Fibroblast of pulmonary artery (primary cell): ENCODE data around the gene CCDC183.

Experiments
- DNase-seq: peaks from one replicate; pipeline ENCODE4 v3.0.0-alpha.2; 2010; ENCODE audit warnings: low read depth
- H3K4me3 ChIP-seq: replicated peaks from 2 replicates; pipeline ENCODE4 v1.5.1; 2011; ENCODE audit warnings: low read depth, mild to moderate bottlenecking, control low read depth, low read length, moderate library complexity
- TF ChIP-seq, protein P1 (sequence below): IDR thresholded peaks from 2 replicates; pipeline ENCODE4 v1.5.1; 2011; ENCODE audit warnings: mild to moderate bottlenecking, control low read depth, low read length, inconsistent platforms; ENCODE audit errors: missing control alignments

CCDC183 gene

DNA sequence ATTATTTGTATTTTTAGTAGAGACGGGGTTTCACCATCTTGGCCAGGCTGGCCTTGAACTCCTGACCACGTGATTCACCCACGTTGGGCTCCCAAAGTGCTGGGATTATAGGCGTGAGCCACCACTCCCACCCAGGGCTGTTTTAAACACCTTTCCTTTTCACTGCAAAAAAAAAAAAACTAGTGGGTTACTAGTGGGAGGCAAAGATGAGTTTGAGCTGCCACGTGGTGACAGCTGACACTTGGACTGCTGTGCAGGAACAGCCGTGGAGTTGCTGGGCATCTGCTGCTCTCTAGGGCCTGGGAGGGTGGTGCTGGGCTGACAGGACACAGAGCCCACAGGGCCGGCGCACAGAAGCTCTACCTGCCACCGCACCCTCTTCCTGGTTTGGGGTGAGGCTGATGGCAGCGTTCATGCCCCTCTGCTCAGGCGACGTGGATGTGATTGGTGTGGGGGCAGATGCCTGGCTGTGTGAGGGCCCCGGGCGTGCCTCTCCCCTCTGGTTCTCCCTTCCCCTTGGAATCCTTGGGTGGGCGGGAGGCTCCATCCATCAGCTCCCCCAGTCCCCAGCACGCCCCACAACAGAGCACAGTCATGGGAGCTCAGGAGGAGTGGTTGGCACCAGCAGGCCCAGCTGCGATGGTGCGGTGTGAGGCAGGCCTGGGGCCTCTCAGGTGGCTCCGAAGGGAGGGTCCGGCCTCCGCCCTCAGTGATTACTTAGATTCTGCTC lies 28.5 kb downstream of the CCDC183 start:
- TF ChIP-seq, protein P1, sequence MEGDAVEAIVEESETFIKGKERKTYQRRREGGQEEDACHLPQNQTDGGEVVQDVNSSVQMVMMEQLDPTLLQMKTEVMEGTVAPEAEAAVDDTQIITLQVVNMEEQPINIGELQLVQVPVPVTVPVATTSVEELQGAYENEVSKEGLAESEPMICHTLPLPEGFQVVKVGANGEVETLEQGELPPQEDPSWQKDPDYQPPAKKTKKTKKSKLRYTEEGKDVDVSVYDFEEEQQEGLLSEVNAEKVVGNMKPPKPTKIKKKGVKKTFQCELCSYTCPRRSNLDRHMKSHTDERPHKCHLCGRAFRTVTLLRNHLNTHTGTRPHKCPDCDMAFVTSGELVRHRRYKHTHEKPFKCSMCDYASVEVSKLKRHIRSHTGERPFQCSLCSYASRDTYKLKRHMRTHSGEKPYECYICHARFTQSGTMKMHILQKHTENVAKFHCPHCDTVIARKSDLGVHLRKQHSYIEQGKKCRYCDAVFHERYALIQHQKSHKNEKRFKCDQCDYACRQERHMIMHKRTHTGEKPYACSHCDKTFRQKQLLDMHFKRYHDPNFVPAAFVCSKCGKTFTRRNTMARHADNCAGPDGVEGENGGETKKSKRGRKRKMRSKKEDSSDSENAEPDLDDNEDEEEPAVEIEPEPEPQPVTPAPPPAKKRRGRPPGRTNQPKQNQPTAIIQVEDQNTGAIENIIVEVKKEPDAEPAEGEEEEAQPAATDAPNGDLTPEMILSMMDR = no peak
- DNase-seq = no peak

DNA sequence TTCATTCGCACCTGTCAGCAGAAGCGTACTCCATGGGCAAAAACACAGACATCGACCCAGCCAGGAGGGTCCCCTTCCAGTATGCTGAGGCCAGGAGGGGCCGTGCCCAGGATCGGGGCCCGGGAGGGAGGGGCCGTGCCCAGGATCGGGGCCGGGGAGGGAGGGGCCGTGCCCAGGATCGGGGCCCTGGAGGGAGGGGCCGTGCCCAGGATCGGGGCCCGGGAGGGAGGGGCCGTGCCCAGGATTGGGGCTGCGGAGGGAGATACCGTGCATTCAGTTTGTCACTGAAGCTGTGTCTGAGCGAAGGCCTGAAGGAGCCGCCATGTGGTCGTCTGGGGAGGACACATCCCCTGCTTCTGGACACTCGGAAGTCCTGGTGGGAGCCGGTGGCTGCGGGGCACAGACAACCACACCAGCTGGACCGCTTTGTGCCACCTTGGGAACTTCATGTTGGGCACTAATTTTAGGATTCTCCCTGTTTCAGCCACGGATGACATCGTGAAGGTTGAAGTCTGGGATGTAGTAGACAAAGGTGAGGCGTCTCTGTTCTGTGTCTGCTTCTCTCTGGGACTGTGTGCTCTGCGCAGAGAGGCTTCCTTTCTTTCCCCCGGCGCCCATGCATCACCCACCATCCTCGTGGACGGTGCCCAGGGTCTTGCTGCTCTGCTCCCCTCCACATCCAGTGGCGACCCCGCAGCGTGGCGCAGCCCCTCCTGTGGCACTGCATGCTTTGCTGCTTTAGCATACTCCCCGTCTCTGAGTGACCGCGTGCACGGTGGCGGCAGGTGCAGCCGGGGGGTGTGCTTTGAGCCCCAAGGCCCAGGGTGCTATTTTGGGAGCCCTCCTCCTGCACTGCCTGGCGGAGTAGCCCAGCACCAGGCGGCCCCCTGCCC lies 29.4 kb downstream of the CCDC183 start:
- TF ChIP-seq, protein P1 = no peak
- DNase-seq = no peak
- H3K4me3 ChIP-seq = no peak overlapping the region

More for the DNA sequence above, 28.5 kb downstream of the CCDC183 start:
- H3K4me3 ChIP-seq = no peak overlapping the region

DNA sequence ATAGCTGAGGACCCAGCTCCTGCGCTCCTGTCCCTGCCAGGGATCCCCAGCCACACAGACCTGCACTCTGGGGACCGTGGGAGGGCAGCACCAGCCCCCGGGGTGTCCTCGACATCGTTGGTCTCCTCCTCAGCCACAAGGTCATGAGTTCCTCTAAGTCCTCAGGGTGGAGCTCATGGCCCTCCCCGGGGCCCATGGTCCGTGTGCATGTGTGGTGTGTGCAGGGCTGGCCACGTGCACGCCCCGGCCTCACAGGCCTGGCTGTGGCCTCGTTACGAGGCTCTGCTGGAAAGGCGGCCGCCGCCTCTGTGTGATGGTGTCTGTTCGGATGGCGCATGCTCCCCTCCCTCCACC lies 30.0 kb downstream of the CCDC183 start:
- DNase-seq = no peak
- TF ChIP-seq, protein P1 = no peak

DNA sequence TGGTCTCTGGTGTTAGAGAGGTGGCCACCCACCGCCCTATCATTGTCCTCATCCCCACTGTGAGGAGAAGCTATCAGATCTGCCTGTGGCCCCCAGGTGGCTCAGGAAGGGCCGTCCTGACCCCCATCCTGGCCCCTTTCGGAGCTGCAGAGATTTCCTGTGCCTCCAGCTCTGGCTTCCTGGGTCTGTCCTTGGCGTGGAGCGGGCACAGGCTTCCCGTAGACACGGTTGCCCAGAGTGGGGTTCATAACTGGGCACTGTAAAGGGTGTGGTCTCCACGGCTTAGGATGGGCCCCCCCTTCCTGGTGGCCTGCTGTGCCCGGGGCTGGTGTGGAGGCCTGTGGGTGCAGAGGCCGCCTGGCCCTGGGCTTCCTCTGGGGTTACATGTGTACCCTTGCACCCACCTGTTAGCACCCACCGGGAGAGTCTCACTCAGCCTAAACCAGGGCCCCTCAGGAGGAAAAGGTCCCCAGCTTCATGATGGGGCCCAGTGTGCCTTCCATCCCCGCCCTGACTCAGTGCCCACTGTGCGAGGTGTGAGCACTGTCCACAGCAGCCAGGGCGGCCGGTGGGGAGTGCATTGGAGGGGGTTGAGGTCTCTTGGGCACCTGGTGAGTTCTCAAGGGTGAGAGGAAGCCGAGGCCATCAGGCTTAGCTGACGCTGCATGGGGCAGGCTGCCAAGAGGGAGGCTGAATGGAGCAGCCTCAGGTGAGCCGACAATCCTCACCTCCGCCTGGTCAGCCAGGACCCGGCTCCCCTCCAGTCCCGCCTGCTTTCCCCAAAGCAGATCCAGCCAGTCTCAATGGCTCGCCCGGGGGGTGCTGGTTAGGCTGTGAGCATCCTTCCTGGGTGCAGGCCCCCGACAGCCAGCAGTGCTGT lies 30.8 kb downstream of the CCDC183 start:
- no peak for DNase-seq
- TF ChIP-seq, protein P1 = no peak
- no peak overlapping the region for H3K4me3 ChIP-seq

More for the DNA sequence above, 30.0 kb downstream of the CCDC183 start:
- no peak overlapping the region for H3K4me3 ChIP-seq

DNA sequence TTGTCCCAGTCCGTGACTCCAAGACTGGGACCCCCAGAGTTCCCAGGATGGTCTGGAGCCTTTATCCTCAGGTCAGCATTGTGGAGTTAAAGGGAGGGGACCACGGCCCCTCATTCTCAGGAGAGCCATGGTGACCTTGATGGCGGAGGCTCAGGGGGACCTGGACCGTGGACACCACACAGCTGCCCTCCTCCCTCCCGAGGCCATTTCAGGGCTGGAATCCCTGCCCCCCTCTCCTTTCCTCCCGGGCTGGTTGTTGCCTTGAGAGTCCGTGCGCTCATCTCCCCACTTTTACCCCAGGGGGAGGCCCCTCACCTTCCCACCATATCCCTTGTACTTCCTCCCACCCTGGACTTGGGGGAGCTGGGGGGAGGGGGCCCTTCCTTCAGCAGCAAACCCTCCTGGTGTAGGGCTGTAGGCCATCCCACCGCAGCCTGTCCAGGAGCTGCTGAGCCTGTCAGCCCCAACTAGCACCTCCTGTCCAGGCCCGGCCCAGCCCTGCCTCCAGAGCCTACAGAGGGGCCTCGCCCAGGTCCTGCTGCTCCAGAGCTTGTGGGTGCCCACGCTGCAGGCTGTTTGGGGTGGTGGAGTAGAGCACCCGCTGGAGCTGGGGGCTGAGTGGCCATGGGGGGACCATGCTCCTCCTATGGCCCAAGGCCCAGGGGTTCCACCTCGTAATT lies 31.8 kb downstream of the CCDC183 start:
- DNase-seq = no peak
- H3K4me3 ChIP-seq = no peak overlapping the region
- TF ChIP-seq, protein P1 = no peak

DNA sequence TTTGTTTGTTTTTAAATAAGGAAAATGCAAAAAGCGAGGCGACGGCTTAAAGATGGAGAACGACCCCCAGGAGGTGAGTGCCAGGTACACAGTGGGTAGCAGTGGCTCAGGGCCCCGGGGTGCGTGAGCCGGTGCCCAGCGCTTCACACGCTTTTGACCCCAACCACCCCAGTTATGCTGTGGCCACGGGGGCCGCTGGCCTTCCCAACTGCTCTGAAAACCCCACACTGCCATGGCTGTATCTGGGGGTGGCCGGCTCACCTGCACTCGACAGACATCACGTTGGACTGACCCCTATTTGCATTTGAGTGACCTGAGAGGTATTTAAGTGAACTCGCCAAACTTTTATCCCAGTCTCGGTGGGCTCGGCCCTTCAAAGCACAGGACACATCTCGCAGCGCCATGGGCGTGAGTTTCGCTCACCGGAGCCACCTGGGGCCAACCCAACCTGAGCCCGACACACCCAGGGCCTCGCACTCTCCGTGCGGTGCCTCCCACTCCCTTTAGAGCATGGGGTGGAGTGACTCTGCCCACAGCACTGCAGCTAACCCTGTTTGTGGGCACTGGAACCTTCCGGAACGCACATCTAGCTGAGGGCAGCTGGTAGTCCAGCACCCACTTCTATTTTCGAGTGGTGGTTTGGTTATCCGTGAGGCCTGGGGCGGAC lies 32.5 kb downstream of the CCDC183 start:
- TF ChIP-seq, protein P1 = no peak
- no peak overlapping the region for H3K4me3 ChIP-seq
- DNase-seq = no peak
